Measurements from ENCODE around the gene IKZF4.
"Not testable (repeated sequence)": the region's sequence is repeated elsewhere in the genome, so short reads cannot be mapped to it uniquely, and the experiment has no call there.

Gene IKZF4

DNA sequence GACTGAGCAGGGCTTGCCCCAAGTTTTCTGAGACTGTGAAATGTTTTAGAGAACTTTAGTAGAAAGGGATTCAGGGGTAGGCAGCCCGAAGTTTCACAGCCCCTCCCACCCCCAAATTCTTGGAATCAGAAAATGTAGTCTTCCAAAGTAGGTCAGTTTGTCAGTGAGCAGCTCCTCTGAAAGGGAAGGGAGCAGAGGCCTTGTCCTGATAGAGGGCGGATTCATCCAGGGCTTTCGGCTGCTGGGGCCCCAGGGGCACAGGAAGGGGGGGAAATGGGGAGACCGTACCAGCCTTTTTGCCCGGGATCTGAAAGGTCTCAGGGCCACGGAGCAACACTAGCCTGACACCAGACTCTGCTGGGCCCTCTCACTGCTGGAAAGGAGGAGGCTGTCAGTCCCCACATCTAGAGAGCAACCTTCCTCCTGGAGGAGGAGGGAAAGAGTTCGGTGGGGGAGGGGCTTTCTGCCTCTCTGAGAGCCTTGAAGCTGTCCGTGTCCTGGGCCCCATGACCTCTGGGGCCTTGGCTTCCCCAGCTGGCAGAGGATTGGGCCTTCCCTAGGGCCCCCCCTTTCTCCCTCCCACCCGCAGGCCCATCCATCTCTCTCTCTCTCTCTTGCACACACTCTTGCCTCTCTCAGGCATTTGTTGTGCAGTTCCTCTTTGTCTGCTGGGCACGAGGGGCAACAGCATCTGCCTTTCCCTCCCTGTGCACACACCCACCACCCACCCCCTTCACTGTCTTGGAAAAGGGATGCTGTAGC is at the start of gene IKZF4:
IKZF4 (plus strand) TSS at position 621 of the 762 bp plus-strand sequence. CDS start 451 bp downstream, outside the sequence.
- DNase-seq, result no peak

DNA sequence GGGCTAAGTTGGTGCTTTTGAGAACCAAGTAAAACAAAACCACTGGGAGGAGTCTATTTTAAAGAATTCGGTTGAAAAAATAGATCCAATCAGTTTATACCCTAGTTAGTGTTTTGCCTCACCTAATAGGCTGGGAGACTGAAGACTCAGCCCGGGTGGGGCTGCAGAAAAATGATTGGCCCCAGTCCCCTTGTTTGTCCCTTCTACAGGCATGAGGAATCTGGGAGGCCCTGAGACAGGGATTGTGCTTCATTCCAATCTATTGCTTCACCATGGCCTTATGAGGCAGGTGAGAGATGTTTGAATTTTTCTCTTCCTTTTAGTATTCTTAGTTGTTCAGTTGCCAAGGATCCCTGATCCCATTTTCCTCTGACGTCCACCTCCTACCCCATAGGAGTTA is 48.8 kb upstream of the IKZF4 start:
- DNase-seq, result no peak

DNA sequence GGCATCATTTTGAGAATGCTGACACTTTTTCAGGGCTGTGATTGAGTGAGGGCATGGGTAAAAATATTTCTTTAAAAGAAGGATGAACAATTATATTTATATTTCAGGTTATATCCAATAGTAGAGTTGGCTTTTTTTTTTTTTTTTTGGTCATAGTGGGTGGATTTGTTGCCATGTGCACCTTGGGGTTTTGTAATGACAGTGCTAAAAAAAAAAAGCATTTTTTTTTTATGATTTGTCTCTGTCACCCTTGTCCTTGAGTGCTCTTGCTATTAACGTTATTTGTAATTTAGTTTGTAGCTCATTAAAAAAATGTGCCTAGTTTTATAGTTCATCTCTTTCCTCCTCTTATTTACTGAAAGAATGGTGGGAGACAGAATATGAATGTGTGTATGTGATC is 48.4 kb upstream of the IKZF4 start:
- no peak for DNase-seq

DNA sequence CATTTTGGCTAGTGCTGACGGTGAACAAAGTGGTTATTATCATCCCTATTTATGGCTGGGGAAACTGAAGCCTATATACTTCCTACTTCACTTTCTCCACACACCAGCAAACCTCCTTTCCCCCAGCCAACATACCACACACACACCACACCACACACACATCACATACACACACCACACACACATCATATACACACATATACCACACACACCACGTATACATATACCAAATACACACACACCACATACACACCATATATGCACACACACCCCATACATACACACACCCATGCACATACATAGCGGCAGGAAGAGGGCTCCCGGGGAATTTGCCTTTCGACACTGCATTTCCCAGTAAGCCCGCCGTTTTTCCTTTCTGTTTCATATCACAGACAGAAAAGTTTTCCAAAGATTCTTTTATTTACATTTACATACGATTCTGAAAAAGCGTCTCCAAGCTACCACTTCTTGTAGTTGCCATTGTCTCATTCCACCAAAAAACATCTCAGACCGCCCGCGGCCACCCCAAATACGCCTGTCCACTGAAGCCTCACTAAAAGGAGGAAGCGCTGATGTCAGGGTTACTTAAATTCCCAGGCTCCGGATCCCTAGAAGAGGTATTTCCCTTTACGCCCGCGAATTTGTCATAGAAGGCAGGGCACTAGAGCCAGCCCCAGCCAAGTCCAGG is 47.8 kb upstream of the IKZF4 start:
- peak; percentile 72 for DNase-seq

DNA sequence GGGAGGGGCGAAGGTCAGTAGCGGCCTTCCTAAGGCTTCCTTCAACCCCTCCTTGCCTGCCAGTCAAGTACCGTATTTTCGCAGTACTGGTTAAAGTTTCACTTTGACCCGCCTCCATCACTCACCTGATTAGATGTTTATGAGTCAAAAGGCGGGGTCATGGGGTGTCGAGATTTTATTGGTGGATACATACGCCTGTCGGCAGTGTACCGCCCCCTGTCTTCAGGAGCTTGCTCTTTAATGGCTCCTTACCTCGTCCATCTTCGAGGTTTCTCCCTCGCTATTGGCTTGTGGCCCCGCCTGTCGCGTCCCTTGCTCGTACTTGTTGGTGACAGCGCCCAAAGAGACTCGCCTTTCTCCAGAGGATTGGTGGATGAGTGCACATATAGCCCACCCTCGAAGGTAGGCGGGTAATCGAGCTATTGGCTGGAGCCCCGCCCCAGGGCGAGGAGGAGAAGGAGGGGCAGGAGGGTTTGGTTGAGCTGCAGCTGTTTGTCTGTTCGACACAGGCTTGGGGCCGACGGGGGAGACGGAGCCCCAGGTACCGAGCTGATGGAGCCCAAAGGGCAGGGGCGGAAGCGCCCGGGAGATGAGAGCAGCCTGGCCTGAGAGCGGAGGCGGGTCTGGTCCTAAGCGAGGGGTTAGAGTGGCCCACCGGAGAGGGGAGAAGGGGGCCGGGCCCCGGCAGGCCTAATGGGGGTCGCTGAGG is 47.1 kb upstream of the IKZF4 start, which contains the start of gene RAB5B:
RAB5B (plus strand) TSS at position 480 of the 709 bp plus-strand sequence. CDS start 12,883 bp downstream, outside the sequence.
- peak; percentile 100 for DNase-seq

DNA sequence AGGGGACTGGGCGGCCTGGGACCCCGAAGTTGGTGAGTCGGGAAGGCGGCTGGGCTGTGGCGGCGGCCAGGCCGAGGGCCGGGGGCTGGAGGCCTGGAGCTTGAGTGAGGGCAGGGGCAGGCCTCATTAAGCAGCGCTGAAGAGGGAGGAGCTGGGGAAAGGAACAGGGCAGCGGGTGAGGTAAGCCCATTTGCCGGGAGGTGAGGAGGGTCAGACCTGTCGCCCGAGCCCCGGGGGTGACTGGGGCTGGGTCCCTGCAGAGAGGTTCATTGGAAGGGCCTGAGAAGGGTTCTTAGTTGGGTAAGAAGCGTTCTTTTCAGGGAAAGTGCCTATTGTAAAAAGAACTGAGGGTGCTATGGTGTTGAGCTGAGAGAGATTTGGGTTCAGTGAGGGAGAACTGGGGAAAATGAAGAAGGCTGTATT is 46.5 kb upstream of the IKZF4 start:
- peak; percentile 81 for DNase-seq

DNA sequence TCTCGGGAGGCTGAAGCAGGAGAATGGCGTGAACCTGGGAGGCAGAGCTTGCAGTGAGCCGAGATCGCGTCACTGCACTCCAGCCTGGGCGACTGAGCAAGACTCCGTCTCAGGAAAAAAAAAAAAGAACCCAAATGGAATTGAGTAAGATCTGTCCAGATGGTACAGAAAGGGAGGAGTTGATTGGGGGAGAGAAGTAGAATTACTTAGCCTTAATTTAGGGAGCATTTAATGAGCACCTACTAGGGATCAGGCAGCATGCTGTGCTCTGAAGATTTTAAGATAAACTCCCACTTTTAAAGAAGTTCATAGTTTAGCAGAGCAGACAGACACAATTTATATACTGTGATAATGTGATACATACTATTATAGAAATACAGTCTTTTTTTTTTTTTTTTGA is 42.5 kb upstream of the IKZF4 start:
- no peak for DNase-seq

DNA sequence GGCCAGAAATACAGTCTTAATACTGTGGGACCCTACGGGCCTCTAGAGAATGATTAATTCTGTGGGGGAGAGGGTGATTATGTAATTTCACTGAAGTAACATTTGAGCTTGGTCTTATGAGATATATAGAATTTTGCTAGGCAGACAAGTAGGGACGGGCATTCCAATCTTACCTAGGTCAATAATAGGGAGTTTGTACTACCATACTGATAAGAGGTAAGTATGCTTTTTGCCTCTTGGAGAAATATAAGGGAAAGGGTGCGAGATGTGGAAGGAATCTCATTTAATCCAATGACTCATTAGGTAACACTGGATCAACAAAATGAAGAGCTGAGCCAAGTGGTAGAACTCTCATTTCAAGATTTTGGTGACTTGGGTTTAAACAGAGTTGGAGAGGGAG is 41.8 kb upstream of the IKZF4 start:
- no peak for DNase-seq

DNA sequence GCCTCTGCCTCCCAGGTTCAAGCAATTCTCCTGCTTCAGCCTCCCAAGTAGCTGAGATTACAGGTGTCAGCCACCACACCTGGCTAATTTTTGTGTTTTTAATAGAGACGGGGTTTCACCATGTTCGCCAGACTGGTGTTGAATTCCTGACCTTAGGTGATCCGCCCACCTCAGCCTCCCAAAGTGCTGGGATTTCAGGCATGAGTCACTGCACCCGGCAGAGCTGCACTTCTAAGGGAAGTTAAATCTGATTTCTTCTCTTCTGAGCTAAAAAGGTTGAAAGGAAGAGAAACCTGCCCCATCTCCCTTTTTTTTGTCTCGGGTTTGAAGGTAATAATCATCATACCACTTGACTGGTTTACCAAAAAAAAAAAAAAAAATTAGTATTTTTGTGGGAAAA is 39.0 kb upstream of the IKZF4 start:
- peak; percentile 38 for DNase-seq

DNA sequence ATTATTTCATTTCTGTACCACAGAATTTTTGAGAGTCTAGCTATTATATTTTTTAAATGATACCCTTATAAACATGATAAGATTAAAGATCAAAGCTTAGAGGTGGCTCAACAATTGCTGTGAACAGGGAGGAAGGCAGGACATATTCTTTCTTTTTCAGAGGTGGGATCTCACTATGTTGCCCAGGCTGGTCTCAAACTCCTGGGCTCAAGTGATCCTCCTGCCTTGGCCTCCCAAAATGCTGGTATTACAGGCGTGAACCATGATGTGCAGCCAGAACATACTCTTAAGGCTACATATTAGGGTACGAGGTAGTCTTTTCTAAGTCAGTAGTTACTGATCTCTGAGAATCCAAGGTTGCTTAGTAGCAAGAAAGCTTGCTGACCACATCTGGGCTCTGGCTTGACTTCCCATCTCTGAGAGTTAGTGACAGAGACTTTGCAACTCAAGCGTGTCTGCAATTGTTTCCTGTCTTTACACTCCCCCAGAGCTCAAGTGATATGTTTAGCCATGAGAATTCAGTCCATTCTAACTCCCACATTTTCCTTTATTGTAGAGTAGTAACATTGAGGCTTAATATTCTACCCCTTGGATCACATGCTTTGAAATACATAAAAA is 38.4 kb upstream of the IKZF4 start:
- peak; percentile 16 for DNase-seq

DNA sequence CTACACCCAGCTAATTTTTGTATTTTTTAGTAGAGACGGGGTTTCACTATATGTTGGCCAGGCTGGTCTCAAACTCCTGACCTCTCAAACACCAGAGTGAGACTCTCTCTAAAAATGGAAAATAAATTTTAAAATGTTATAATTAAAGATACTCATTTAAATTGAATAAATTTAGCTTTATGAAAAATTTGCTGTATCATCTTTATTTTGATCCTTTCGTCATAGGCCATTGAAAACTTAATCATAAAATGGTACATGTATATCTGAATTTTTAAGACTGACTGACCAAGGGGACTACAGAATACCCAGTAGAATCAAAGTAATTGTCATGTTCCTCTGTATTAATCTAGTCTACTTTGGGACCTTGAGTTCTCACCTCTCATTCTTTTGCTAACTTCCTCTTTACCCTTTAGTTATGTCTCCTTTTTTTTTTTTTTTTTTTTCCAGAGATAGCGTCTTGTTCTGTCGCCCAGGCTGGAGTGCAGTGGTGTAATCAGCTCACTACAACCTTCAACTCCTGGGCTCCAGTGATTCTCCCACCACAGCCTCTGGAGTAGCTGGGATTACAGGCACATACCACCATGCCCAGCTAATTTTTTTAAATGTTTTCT is 37.5 kb upstream of the IKZF4 start:
- DNase-seq, result no peak

DNA sequence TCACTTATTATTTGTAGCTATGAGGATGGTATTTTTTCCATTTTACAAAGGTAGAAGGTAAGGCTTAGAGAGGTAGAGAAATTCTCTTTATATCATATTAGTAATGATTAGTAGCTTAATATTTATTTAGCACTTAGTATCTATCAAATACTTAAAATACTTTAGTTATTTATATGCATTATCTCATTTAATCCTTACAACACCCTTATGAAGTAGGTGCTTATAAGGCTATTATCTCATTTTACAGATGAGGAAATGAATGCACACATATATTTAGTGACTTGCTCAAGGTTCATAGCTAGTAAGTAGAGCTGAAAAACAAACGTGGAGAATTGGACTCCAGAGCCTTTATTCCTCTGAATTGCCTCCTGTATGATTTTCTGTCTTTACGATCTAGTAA is 36.0 kb upstream of the IKZF4 start:
- DNase-seq, result no peak

DNA sequence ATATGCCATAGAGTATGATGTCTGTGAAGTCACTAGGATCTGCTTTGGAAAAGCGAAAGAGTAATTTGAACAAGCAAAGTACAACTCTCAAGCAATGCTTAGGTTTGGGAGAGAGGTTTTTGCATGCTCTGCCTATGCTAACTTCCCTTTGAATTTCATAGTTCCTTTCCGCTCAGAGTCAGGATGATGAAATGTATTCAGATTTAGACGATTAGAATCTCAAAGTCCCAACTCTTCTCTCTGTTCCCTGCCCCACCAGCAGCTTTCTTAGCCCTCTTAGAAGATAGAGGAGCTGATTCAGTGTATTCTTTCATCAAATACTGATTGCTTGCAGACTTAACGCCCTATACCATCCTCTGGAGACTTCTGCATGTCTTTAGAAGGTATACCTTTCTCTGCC is 35.5 kb upstream of the IKZF4 start:
- no peak for DNase-seq

DNA sequence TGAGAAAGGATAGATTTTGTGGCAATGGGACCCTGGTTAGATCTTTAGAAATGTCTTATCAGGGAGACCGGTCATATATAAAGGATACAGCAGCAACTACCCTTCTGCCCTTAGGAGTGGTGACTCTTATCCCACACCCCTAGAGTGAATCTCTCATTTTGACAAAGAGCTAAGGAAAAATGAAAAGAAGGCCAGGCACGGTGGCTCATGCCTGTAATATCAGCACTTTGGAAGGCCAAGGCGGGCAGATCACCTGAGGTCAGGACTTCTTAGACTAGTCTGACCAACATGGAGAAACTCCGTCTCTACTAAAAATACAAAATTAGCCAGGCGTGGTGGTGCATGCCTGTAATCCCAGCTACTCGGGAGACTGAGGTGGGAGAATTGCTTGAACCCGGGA is 34.9 kb upstream of the IKZF4 start:
- DNase-seq, result not testable (repeated sequence)

DNA sequence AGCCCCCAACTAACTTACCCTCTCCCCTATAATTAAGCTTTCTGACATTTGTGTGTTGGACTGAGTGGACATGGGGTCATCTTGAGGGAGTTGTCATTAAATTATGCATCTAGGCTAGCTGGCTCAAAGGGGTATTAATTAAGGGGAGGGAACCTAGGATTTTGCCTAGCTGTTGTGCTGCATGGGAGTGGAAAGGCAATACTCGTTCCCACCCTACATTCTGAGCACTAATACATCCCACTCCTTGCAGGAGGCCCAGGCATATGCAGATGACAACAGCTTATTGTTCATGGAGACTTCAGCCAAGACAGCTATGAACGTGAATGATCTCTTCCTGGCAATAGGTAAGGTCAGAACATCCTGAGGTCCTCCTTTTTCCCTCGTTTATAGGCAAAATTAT is 29.7 kb upstream of the IKZF4 start:
- DNase-seq, result no peak

DNA sequence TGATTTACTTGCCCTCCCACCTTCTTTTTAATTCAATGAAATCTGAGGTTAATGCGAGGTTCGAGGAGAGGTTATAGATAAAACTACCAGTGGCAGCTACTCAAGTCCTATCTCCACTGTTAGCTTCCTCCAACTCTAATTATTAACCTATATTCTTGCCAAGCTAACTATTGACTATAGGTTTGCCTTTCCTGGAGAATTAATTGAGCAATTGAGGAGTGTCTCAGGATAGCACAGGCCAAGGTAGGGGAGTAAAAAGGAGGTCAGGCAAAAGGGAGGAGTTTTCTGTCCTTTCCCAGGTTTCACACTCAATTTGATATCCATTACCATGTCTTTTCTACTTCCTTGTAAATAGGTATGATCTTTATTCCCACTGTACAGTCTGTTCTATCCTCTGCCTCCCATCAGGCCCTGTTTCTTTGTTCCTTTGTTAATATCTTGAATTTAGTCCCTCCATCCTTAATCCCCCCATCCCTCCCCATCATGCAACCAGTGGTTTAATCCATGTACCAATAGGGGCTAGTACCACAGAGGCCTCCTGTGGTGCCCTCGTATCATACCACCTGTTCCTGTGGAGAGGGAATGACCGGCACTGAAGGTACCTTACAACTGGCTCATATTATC is 27.5 kb upstream of the IKZF4 start:
- no peak for DNase-seq

DNA sequence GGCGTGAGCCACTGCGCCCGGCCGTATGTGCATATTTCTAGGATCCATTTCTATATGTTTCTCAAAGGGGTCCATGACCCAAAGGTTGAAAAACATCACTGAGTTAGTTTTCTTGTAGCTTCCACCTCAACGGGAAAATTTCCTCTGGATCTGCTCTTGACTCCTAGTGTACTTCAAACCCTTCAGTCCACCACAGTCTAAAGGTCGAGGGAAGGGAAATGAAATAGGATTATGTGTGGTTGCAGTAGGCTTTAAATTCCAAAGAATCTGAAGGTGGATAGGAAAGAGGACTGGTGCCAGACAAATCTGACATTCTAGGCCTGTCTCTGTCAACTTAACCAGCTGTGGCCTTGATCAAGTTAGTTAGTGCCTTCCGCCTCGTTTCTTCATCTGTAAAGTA is 25.5 kb upstream of the IKZF4 start:
- DNase-seq, result peak; percentile 17

DNA sequence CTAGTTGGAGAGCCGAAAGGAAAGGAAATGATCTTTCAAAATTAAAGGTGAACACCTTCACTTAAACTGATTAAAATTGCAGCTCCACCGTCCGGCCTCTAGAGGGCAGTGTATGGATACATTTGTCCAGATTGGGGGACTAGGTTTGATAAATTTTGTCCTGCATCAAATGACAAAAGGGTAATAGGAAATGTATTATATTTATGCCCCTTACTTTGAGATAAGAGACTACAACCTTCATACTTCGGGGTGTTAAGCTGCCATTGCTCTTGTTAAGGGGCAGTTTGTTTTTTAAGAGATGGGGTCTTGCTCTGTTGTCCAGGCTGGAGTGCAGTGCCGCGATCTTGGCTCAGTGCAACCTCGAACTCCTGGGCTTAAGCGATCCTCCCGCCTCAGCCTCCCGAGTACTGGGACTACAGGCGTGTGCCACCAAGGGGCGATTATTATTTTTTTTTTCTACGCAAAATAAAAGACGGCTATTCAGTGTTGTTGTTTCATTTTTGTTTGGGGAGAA is 24.6 kb upstream of the IKZF4 start:
- DNase-seq, result peak; percentile 84

DNA sequence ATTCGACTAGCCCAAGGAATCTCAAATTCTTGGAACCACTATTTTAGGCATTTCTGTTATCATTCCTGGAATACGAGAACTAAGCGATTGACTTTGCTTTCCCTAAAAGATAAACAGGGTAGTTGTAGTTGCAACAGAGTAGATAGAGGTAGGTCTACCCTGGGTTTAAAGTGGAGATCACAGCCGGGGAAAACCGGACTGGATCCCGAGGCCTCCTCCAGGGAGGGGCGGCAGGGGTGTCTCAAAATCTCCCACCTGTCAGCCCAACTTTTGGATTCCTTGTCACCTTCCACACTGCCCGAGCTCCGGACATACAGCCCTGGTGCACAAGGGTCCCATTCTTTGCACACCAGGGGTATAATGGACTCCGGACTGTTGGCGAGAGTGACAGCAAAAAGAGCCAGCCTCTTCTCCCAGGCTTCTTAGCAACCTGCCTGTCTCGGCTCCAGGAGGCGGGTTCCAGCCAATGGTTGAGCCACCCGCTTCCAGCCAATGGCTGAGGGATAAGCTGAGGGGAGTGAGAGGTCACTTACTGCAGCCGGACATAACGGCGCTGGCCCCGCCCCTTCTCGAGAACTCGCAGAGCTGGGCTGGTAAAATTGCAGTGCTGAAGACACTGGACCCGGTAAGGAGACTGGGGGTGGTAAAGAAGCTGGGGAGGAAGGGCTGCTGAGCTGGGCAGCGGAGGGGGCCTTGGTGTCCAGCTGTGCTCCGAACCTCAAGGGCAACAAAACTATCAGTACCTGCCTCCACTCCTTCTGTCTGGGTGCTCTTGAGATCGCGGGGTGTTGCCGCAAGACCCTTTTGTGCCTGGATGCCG is 23.9 kb upstream of the IKZF4 start, which contains the start of gene SUOX:
SUOX (plus strand) TSS at position 562 of the 820 bp plus-strand sequence. CDS start 4,946 bp downstream, outside the sequence.
- DNase-seq, result peak; percentile 98

DNA sequence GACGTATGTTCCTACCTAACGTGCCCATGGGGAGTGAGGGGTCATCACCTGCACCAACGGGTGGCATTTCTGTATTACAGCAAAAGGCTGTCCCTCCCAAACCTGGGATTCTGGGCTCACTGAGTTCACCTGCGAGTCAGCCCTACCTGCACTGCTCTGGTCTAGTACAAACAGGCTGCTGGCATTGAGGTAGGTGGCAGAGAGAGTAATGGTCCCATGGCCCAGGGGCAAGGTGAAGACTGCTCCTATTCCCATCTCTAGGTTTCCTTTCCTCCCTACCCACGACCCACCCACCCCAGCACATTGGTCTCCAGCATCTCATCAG is 23.3 kb upstream of the IKZF4 start:
- peak; percentile 65 for DNase-seq

DNA sequence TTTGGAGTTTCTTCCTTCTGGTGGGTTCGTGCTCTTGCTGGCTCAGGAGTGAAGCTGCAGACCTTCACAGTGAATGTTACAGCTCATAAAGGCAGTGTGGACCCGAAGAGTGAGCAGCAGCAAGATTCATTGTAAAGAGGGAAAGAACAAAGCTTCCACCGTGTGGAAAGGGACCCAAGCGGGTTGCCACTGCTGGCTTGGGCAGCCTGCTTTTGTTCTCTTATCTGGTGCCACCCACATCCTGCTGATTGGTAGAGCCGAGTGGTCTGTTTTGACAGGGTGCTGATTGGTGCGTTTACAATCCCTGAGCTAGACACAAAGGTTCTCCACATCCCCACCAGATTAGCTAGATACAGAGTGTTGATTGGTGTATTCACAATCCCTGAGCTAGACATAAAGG is 21.3 kb upstream of the IKZF4 start:
- DNase-seq, result peak; percentile 70

Data from DMS53 (cell line).